ENCODE measurements around the gene KRT34.
"Not testable (repeated sequence)": the region's sequence is repeated elsewhere in the genome, so short reads cannot be mapped to it uniquely, and the experiment has no call there.

The KRT34 gene

GRCh38 chr17:41366070-41366469, 16.0 kb downstream of the KRT34 start:
- DNase-seq (ENCODE audit: low spot score), result no peak

- no peak for DNase-seq (ENCODE audit: low spot score)
These were observed 18.2 kb downstream of the KRT34 start for GRCh38 chr17:41363881-41364280.

GRCh38 chr17:41360296-41360995, 21.7 kb downstream of the KRT34 start:
- no peak for DNase-seq (ENCODE audit: low spot score)

GRCh38 chr17:41354536-41354935, 27.6 kb downstream of the KRT34 start:
- no peak for DNase-seq (ENCODE audit: low spot score)

GRCh38 chr17:41352597-41353366, 29.3 kb downstream of the KRT34 start:
- no peak for DNase-seq (ENCODE audit: low spot score)

GRCh38 chr17:41351177-41351576, 30.9 kb downstream of the KRT34 start:
- DNase-seq (ENCODE audit: low spot score), result no peak

GRCh38 chr17:41350381-41350878, 31.7 kb downstream of the KRT34 start, which contains the start of gene KRT33A:
TSS of gene KRT33A (minus strand) at chr17:41350828. CDS start at chr17:41350767, 61 bp downstream.
- DNase-seq (ENCODE audit: low spot score), result not testable (repeated sequence)

- no peak for DNase-seq (ENCODE audit: low spot score)
These were observed 34.0 kb downstream of the KRT34 start for GRCh38 chr17:41347869-41348760.

- not testable (repeated sequence) for DNase-seq (ENCODE audit: low spot score)
These were observed 35.7 kb downstream of the KRT34 start for GRCh38 chr17:41346421-41346820.

- DNase-seq (ENCODE audit: low spot score), result no peak
These were observed 36.1 kb downstream of the KRT34 start for GRCh38 chr17:41345992-41346391.

- no peak for DNase-seq (ENCODE audit: low spot score)
These were observed 39.1 kb downstream of the KRT34 start for GRCh38 chr17:41343029-41343428.

GRCh38 chr17:41340934-41341861, 40.9 kb downstream of the KRT34 start:
- no peak for DNase-seq (ENCODE audit: low spot score)

- DNase-seq (ENCODE audit: low spot score), result no peak
These were observed 41.6 kb downstream of the KRT34 start for GRCh38 chr17:41340494-41340893.

- no peak for DNase-seq (ENCODE audit: low spot score)
These were observed 42.4 kb downstream of the KRT34 start for GRCh38 chr17:41339571-41340172.

GRCh38 chr17:41338961-41339485, 43.1 kb downstream of the KRT34 start:
- DNase-seq (ENCODE audit: low spot score), result no peak

GRCh38 chr17:41335747-41336146, 46.4 kb downstream of the KRT34 start:
- no peak for DNase-seq (ENCODE audit: low spot score)

GRCh38 chr17:41334385-41335305, 47.5 kb downstream of the KRT34 start:
- no peak for DNase-seq (ENCODE audit: low spot score)

- no peak for DNase-seq (ENCODE audit: low spot score)
These were observed 48.3 kb downstream of the KRT34 start for GRCh38 chr17:41333836-41334235.

- no peak for DNase-seq (ENCODE audit: low spot score)
These were observed 49.0 kb downstream of the KRT34 start for GRCh38 chr17:41333098-41333497.
